Mesodermal cell (in vitro differentiated cells): Measurements from ENCODE around the gene MRM2.

Experiments
- H3K27ac ChIP-seq: 2 replicates; pipeline ENCODE4 v1.7.0; 2013; ENCODE audit warnings: mild to moderate bottlenecking, low read depth, low read length, moderate library complexity; ENCODE audit not compliant: severe bottlenecking
- H3K36me3 ChIP-seq: 2 replicates; pipeline ENCODE4 v1.7.1; 2013; ENCODE audit warnings: mild to moderate bottlenecking, low read length, moderate library complexity; ENCODE audit not compliant: control insufficient read depth, insufficient read depth
- H3K4me1 ChIP-seq: one replicate; pipeline ENCODE4 v1.7.1; 2013; ENCODE audit warnings: mild to moderate bottlenecking, low read length; ENCODE audit not compliant: insufficient read depth, control insufficient read depth, poor library complexity, severe bottlenecking
- H3K4me3 ChIP-seq: 2 replicates; pipeline ENCODE4 v1.7.0; 2013; ENCODE audit warnings: low read length, control low read depth, mild to moderate bottlenecking; ENCODE audit not compliant: insufficient read depth, poor library complexity, severe bottlenecking; ENCODE audit errors: extremely low read depth
- H3K9me3 ChIP-seq: 2 replicates; pipeline ENCODE4 v1.7.1; 2013; ENCODE audit warnings: mild to moderate bottlenecking, low read length, moderate library complexity; ENCODE audit not compliant: control insufficient read depth
- WGBS, 2 experiments: methylation state at CpG; one replicate each; pipeline ENCODE4 v1.1.5; 2013; ENCODE audit warnings: missing lambda C conversion rate in 2 of 2; ENCODE audit not compliant: insufficient coverage in 2 of 2; 5-methylcytosine and 5-hydroxymethylcytosine counted together

MRM2 gene

GRCh38 chr7:2203766-2204300, 38.2 kb downstream of the MRM2 start:
- 88 to 90% methylated on average over 11 to 12 of the region's 13 CpGs for WGBS, 2 experiments
- Histone ChIP-seq H3K9me3 (no peaks in the 10 kb centered on the region), H3K27ac (peak overlapping the region; percentile 36), H3K4me1 (peaks cover 16% of the 10 kb centered on the region), H3K36me3 (peaks cover 54% of the 10 kb centered on the region), H3K4me3 (no peak overlapping the region)

GRCh38 chr7:2202901-2203765, 38.9 kb downstream of the MRM2 start:
- 92 to 93% methylated on average over 11 to 13 of the region's 20 CpGs for WGBS, 2 experiments
- H3K36me3 ChIP-seq = peaks cover 50% of the 10 kb centered on the region
- H3K27ac ChIP-seq = peak overlapping the region; percentile 36
- peaks cover 16% of the 10 kb centered on the region for H3K4me1 ChIP-seq
- H3K9me3 ChIP-seq = no peaks in the 10 kb centered on the region
- no peak overlapping the region for H3K4me3 ChIP-seq

- Histone ChIP-seq H3K36me3 (peaks cover 48% of the 10 kb centered on the region), H3K4me3 (no peak overlapping the region), H3K4me1 (peaks cover 16% of the 10 kb centered on the region), H3K9me3 (no peaks in the 10 kb centered on the region), H3K27ac (no peak overlapping the region)
- 91 to 94% methylated on average over 14 of the region's 14 CpGs for whole genome bisulfite sequencing, 2 experiments
Measured at GRCh38 chr7:2202361-2202761, 39.6 kb downstream of the MRM2 start.

GRCh38 chr7:2201686-2202360, 40.2 kb downstream of the MRM2 start:
- H3K4me1 ChIP-seq = peaks cover 16% of the 10 kb centered on the region
- no peak overlapping the region for H3K4me3 ChIP-seq
- no peak overlapping the region for H3K27ac ChIP-seq
- peaks cover 50% of the 10 kb centered on the region for H3K36me3 ChIP-seq
- H3K9me3 ChIP-seq = no peaks in the 10 kb centered on the region
- 91 to 95% methylated on average over 21 to 31 of the region's 31 CpGs for WGBS, 2 experiments

- WGBS, 2 experiments = 97 to 98% methylated on average over 6 to 7 of the region's 10 CpGs
- peaks cover 16% of the 10 kb centered on the region for H3K4me1 ChIP-seq
- no peaks in the 10 kb centered on the region for H3K9me3 ChIP-seq
- no peak overlapping the region for H3K27ac ChIP-seq
- H3K36me3 ChIP-seq = peaks cover 52% of the 10 kb centered on the region
- H3K4me3 ChIP-seq = no peak overlapping the region
Measured at GRCh38 chr7:2201128-2201527, 40.9 kb downstream of the MRM2 start.

GRCh38 chr7:2200584-2200980, 41.4 kb downstream of the MRM2 start:
- Histone ChIP-seq H3K27ac (no peak overlapping the region), H3K9me3 (peaks cover 2% of the 10 kb centered on the region), H3K4me3 (no peak overlapping the region), H3K4me1 (peaks cover 16% of the 10 kb centered on the region), H3K36me3 (peaks cover 57% of the 10 kb centered on the region)
- WGBS, 2 experiments = 98% methylated on average over 18 of the region's 18 CpGs

- H3K36me3 ChIP-seq = peaks cover 62% of the 10 kb centered on the region
- no peak overlapping the region for H3K27ac ChIP-seq
- H3K9me3 ChIP-seq = peaks cover 7% of the 10 kb centered on the region
- 92 to 97% methylated on average over 15 to 18 of the region's 25 CpGs for WGBS, 2 experiments
- peaks cover 14% of the 10 kb centered on the region for H3K4me1 ChIP-seq
- H3K4me3 ChIP-seq = no peak overlapping the region
Measured at GRCh38 chr7:2199956-2200583, 41.9 kb downstream of the MRM2 start.

GRCh38 chr7:2199528-2199927, 42.5 kb downstream of the MRM2 start:
- Histone ChIP-seq H3K4me1 (peaks cover 11% of the 10 kb centered on the region), H3K9me3 (peaks cover 7% of the 10 kb centered on the region), H3K4me3 (no peak overlapping the region), H3K36me3 (peaks cover 63% of the 10 kb centered on the region), H3K27ac (no peak overlapping the region)
- 88 to 94% methylated on average over 16 of the region's 16 CpGs for whole genome bisulfite sequencing, 2 experiments

GRCh38 chr7:2198760-2199159, 43.2 kb downstream of the MRM2 start:
- H3K4me3 ChIP-seq = no peak overlapping the region
- peaks cover 7% of the 10 kb centered on the region for H3K9me3 ChIP-seq
- H3K27ac ChIP-seq = no peak overlapping the region
- peaks cover 68% of the 10 kb centered on the region for H3K36me3 ChIP-seq
- WGBS, 2 experiments = 95 to 98% methylated on average over 10 of the region's 10 CpGs
- peaks cover 5% of the 10 kb centered on the region for H3K4me1 ChIP-seq

- Histone ChIP-seq H3K4me1 (no peaks in the 10 kb centered on the region), H3K4me3 (no peak overlapping the region), H3K27ac (no peak overlapping the region), H3K36me3 (peaks cover 73% of the 10 kb centered on the region), H3K9me3 (peaks cover 7% of the 10 kb centered on the region)
- WGBS, 2 experiments = 94 to 98% methylated on average over 13 to 15 of the region's 15 CpGs
Measured at GRCh38 chr7:2198206-2198605, 43.8 kb downstream of the MRM2 start.
